Measurements from ENCODE around the gene SMARCB1. TPM values are rescaled to one million over a fixed set of nuclear protein-coding genes. Genes with fewer than 3 reads are reported as not detected.

Gene SMARCB1
- polyA plus RNA-seq, 1 donor (not counting 4 experiments of a cell fraction or from before 2014, with no cell fraction given): 95.2 TPM

GRCh38 chr22:23841736-23842445 is 55.1 kb downstream of the SMARCB1 start:
- dilution Hi-C loops (cut with MboI; ENCODE audit: extremely low pct_ligation_motif_present, low sequenced_read_pairs): no loop called here

GRCh38 chr22:23842599-23842998 is 55.8 kb downstream of the SMARCB1 start:
- DNase-seq (ENCODE audit: low read depth, low spot score): no peak
- Histone ChIP-seq H3K4me2 (ENCODE audit: control insufficient read depth, extremely low read depth, insufficient read depth, low read depth, low read length) (no peak overlapping the region), H2AFZ (ENCODE audit: control insufficient read depth, low read length) (no peak overlapping the region), H3K4me1 (ENCODE audit: control insufficient read depth, extremely low read depth, insufficient read depth, low read length) (peaks cover 18% of the 10 kb centered on the region), H3K36me3 (ENCODE audit: control insufficient read depth in 2 of 2, extremely low read depth in 1 of 2, insufficient read depth in 2 of 2, low read length in 2 of 2) (no peaks in the 10 kb centered on the region), H3K9me1 (ENCODE audit: control insufficient read depth, extremely low read depth, insufficient read depth, low read length) (no peaks in the 10 kb centered on the region), H3K9ac (ENCODE audit: control insufficient read depth, extremely low read depth, insufficient read depth, low read length) (no peak overlapping the region), H3K4me3 (ENCODE audit: control insufficient read depth in 2 of 3, extremely low read depth in 1 of 3, insufficient read depth in 2 of 3, low read depth in 1 of 3, low read length in 3 of 3) (no peak overlapping the region), H3K79me2 (ENCODE audit: control insufficient read depth, insufficient read depth, low read length) (no peaks in the 10 kb centered on the region), H4K20me1 (ENCODE audit: control insufficient read depth, extremely low read depth, insufficient read depth, low read length) (no peaks in the 10 kb centered on the region), H3K27ac (ENCODE audit: control insufficient read depth, insufficient read depth, low read length) (no peak overlapping the region), H3K27me3 (ENCODE audit: control insufficient read depth, extremely low read depth, insufficient read depth, low read length) (peaks cover 4% of the 10 kb centered on the region), H3K9me3 (ENCODE audit: control insufficient read depth, low read depth, low read length) (no peaks in the 10 kb centered on the region)
- no peak for FAIRE-seq
- dilution Hi-C loops (cut with MboI; ENCODE audit: extremely low pct_ligation_motif_present, low sequenced_read_pairs): no loop called here
- no peak for TF ChIP-seq CTCF (optimal IDR thresholded peaks at IDR 0.05 in 1 of 3, IDR thresholded peaks at IDR 0.05 in 1 of 3, conservative IDR thresholded peaks at IDR 0.05 in 1 of 3; ENCODE audit: extremely low read depth in 1 of 3, insufficient read depth in 2 of 3, low read length in 3 of 3)
- no peak for TF ChIP-seq EZH2 (IDR thresholded peaks at IDR 0.05; ENCODE audit: low read length)

More at GRCh38 chr22:23841736-23842445, 55.1 kb downstream of the SMARCB1 start:
- H3K9ac ChIP-seq (ENCODE audit: control insufficient read depth, extremely low read depth, insufficient read depth, low read length): no peak overlapping the region
- no peak overlapping the region for H3K27ac ChIP-seq (ENCODE audit: control insufficient read depth, insufficient read depth, low read length)
- H2AFZ ChIP-seq (ENCODE audit: control insufficient read depth, low read length): no peak overlapping the region
- H3K4me2 ChIP-seq (ENCODE audit: control insufficient read depth, extremely low read depth, insufficient read depth, low read depth, low read length): no peak overlapping the region
- TF ChIP-seq EZH2 (IDR thresholded peaks at IDR 0.05; ENCODE audit: low read length): no peak
- TF ChIP-seq CTCF (optimal IDR thresholded peaks at IDR 0.05 in 1 of 3, IDR thresholded peaks at IDR 0.05 in 1 of 3, conservative IDR thresholded peaks at IDR 0.05 in 1 of 3; ENCODE audit: extremely low read depth in 1 of 3, insufficient read depth in 2 of 3, low read length in 3 of 3): no peak
- H3K4me1 ChIP-seq (ENCODE audit: control insufficient read depth, extremely low read depth, insufficient read depth, low read length): peaks cover 17% of the 10 kb centered on the region
- H4K20me1 ChIP-seq (ENCODE audit: control insufficient read depth, extremely low read depth, insufficient read depth, low read length): no peaks in the 10 kb centered on the region
- no peak for FAIRE-seq
- no peak for DNase-seq (ENCODE audit: low read depth, low spot score)
- H3K36me3 ChIP-seq (ENCODE audit: control insufficient read depth in 2 of 2, extremely low read depth in 1 of 2, insufficient read depth in 2 of 2, low read length in 2 of 2): no peaks in the 10 kb centered on the region
- H3K79me2 ChIP-seq (ENCODE audit: control insufficient read depth, insufficient read depth, low read length): no peaks in the 10 kb centered on the region
- H3K9me1 ChIP-seq (ENCODE audit: control insufficient read depth, extremely low read depth, insufficient read depth, low read length): no peaks in the 10 kb centered on the region
- H3K27me3 ChIP-seq (ENCODE audit: control insufficient read depth, extremely low read depth, insufficient read depth, low read length): peaks cover 4% of the 10 kb centered on the region
- no peaks in the 10 kb centered on the region for H3K9me3 ChIP-seq (ENCODE audit: control insufficient read depth, low read depth, low read length)
- no peak overlapping the region for H3K4me3 ChIP-seq (ENCODE audit: control insufficient read depth in 2 of 3, extremely low read depth in 1 of 3, insufficient read depth in 2 of 3, low read depth in 1 of 3, low read length in 3 of 3)

All from keratinocyte (primary cell).